Keratinocyte (primary cell): ENCODE data around the gene HELZ. TPM values are rescaled to one million over a fixed set of nuclear protein-coding genes. Genes with fewer than 3 reads are reported as not detected.

Source experiments
- DNase-seq: peaks from one replicate; pipeline ENCODE4 v3.0.0-alpha.2; 2011; ENCODE audit warnings: low read depth, missing footprints, low spot score
- FAIRE-seq: peaks from 2 replicates; lab custom pipeline; 2011; peaks lifted over from hg19 to GRCh38; lab: Jason Lieb, UNC
- H2AFZ ChIP-seq: 2 replicates; pipeline ENCODE4 v1.6.0; 2012; ENCODE audit warnings: low read length, control low read depth, inconsistent platforms; ENCODE audit not compliant: control insufficient read depth
- H3K27ac ChIP-seq: 2 replicates; pipeline ENCODE4 v1.5.1; 2011; ENCODE audit warnings: low read length; ENCODE audit not compliant: control insufficient read depth, insufficient read depth
- H3K27me3 ChIP-seq: 3 replicates; pipeline ENCODE4 v1.6.0; 2011; ENCODE audit warnings: low read length; ENCODE audit not compliant: control insufficient read depth, insufficient read depth; ENCODE audit errors: extremely low read depth
- H3K36me3 ChIP-seq, 2 experiments: 2 replicates in 1 of 2; 3 replicates in 1 of 2; pipeline ENCODE4 v1.5.1; 2011; ENCODE audit warnings: low read length in 2 of 2, mild to moderate bottlenecking in 1 of 2; ENCODE audit not compliant: control insufficient read depth in 2 of 2, insufficient read depth in 2 of 2; ENCODE audit errors: extremely low read depth in 1 of 2
- H3K4me1 ChIP-seq: 3 replicates; pipeline ENCODE4 v1.5.1; 2011; ENCODE audit warnings: low read length; ENCODE audit not compliant: control insufficient read depth, insufficient read depth; ENCODE audit errors: extremely low read depth
- H3K4me2 ChIP-seq: 3 replicates; pipeline ENCODE4 v1.6.0; 2011; ENCODE audit warnings: low read depth, low read length; ENCODE audit not compliant: control insufficient read depth, insufficient read depth; ENCODE audit errors: extremely low read depth
- H3K4me3 ChIP-seq, 3 experiments: fragments of 200-600 bp in 1 of 3; sonication (generic) in 1 of 3; 2 replicates in 2 of 3; 3 replicates in 1 of 3; pipeline ENCODE4 v1.5.1; 2011 to 2016; ENCODE audit warnings: low read length in 3 of 3, mild to moderate bottlenecking in 3 of 3, control low read depth in 2 of 3, inconsistent platforms in 1 of 3, low read depth in 1 of 3, mixed read lengths in 1 of 3, mixed run types in 1 of 3, moderate library complexity in 1 of 3; ENCODE audit not compliant: control insufficient read depth in 2 of 3, insufficient read depth in 2 of 3; ENCODE audit errors: extremely low read depth in 1 of 3
- H3K79me2 ChIP-seq: 2 replicates; pipeline ENCODE4 v1.6.0; 2012; ENCODE audit warnings: low read length; ENCODE audit not compliant: control insufficient read depth, insufficient read depth
- H3K9ac ChIP-seq: 3 replicates; pipeline ENCODE4 v1.6.0; 2011; ENCODE audit warnings: low read length; ENCODE audit not compliant: control insufficient read depth, insufficient read depth; ENCODE audit errors: extremely low read depth
- H3K9me1 ChIP-seq: 3 replicates; pipeline ENCODE4 v1.6.0; 2011; ENCODE audit warnings: low read length; ENCODE audit not compliant: control insufficient read depth, insufficient read depth; ENCODE audit errors: extremely low read depth
- H3K9me3 ChIP-seq: 2 replicates; pipeline ENCODE4 v1.5.1; 2012; ENCODE audit warnings: low read depth, low read length; ENCODE audit not compliant: control insufficient read depth
- H4K20me1 ChIP-seq: 3 replicates; pipeline ENCODE4 v1.6.0; 2011; ENCODE audit warnings: low read length; ENCODE audit not compliant: control insufficient read depth, insufficient read depth; ENCODE audit errors: extremely low read depth
- CTCF ChIP-seq, 3 experiments: IDR thresholded peaks in 1 of 3; conservative IDR thresholded peaks in 1 of 3; optimal IDR thresholded peaks in 1 of 3; 2 replicates in 2 of 3; 3 replicates in 1 of 3; pipeline versions ENCODE3 to v1.5.1; 2011; ENCODE audit warnings: low read length in 3 of 3, mild to moderate bottlenecking in 3 of 3, moderate library complexity in 2 of 3, control low read depth in 1 of 3, inconsistent platforms in 1 of 3; ENCODE audit not compliant: insufficient read depth in 2 of 3; ENCODE audit errors: extremely low read depth in 1 of 3
- EZH2 ChIP-seq: IDR thresholded peaks from one replicate; pipeline ENCODE4 v1.6.1; 2012; ENCODE audit warnings: inconsistent platforms, mild to moderate bottlenecking, low read length, moderate library complexity
- dilution Hi-C: fragments of 300-500 bp; cut with MboI; formaldehyde crosslinking; loops from one replicate; pipeline ENCODE4 v1.7.0; 2020; ENCODE audit warnings: low sequenced_read_pairs; ENCODE audit not compliant: extremely low pct_ligation_motif_present
- polyA plus RNA-seq, 5 experiments: library from polyadenylated mRNA; depleted of rRNA in 3 of 5; stranded (reverse) in 3 of 5; stranded (forward) in 1 of 5; unstranded in 1 of 5; fragments of >200 nt; gene quantifications; 1 replicate in 1 of 5; 2 replicates in 3 of 5; 3 replicates in 1 of 5; pipeline versions ENCODE4 v1.2.1 to v1.2.3, GENCODE V29; 2011 to 2012; ENCODE audit warnings: missing spikeins in 2 of 5, low read depth in 1 of 5, low replicate concordance in 1 of 5

The HELZ gene
- polyA plus RNA-seq, 1 donor (not counting 4 experiments of a cell fraction or from before 2014, with no cell fraction given) = 18.2 TPM

GRCh38 chr17:67224736-67225135 is 20.3 kb downstream of the HELZ start:
- Histone ChIP-seq H3K4me1 (peaks cover 3% of the 10 kb centered on the region), H3K27ac (no peak overlapping the region), H3K27me3 (no peaks in the 10 kb centered on the region), H3K9ac (no peak overlapping the region), H3K4me3 (no peak overlapping the region), H3K36me3 (peaks cover 5 to 10% of the 10 kb centered on the region in 2 experiments), H3K9me3 (no peaks in the 10 kb centered on the region), H4K20me1 (peaks cover 3% of the 10 kb centered on the region), H2AFZ (no peak overlapping the region), H3K9me1 (no peaks in the 10 kb centered on the region), H3K79me2 (peaks cover 83% of the 10 kb centered on the region), H3K4me2 (no peak overlapping the region)
- TF ChIP-seq CTCF (optimal IDR thresholded peaks at IDR 0.05 in 1 of 3, IDR thresholded peaks at IDR 0.05 in 1 of 3, conservative IDR thresholded peaks at IDR 0.05 in 1 of 3; ENCODE audit: extremely low read depth in 1 of 3, insufficient read depth in 2 of 3, low read length in 3 of 3) (no peak), EZH2 (no peak)
- DNase-seq (no peak), FAIRE-seq (no peak)
- dilution Hi-C loops = no loop called here

- Histone ChIP-seq H3K27ac (no peak overlapping the region), H3K4me2 (no peak overlapping the region), H3K4me1 (peaks cover 3% of the 10 kb centered on the region)
These were observed 21.1 kb downstream of the HELZ start for GRCh38 chr17:67223924-67224323.

More at GRCh38 chr17:67223924-67224323, 21.1 kb downstream of the HELZ start:
- no peak for TF ChIP-seq CTCF (optimal IDR thresholded peaks at IDR 0.05 in 1 of 3, IDR thresholded peaks at IDR 0.05 in 1 of 3, conservative IDR thresholded peaks at IDR 0.05 in 1 of 3; ENCODE audit: extremely low read depth in 1 of 3, insufficient read depth in 2 of 3, low read length in 3 of 3)
- TF ChIP-seq EZH2 = no peak
- dilution Hi-C loops = no loop called here
- no peak overlapping the region for H3K4me3 ChIP-seq
- H3K9me1 ChIP-seq = no peaks in the 10 kb centered on the region
- peaks cover 5 to 10% of the 10 kb centered on the region in 2 experiments for H3K36me3 ChIP-seq
- no peak for DNase-seq
- no peaks in the 10 kb centered on the region for H3K27me3 ChIP-seq
- no peak overlapping the region for H2AFZ ChIP-seq
- FAIRE-seq = no peak
- no peaks in the 10 kb centered on the region for H3K9me3 ChIP-seq
- no peak overlapping the region for H3K9ac ChIP-seq
- peaks cover 80% of the 10 kb centered on the region for H3K79me2 ChIP-seq
- H4K20me1 ChIP-seq = peaks cover 3% of the 10 kb centered on the region
